HG02610 (cell line): Measurements from ENCODE around the gene ASTL.
"Not testable (repeated sequence)": the region's sequence is repeated elsewhere in the genome, so short reads cannot be mapped to it uniquely, and the experiment has no call there.

Experiments
- ATAC-seq: cut with Tn5 transposase; IDR thresholded peaks from one replicate; pipeline ENCODE4 v1.9.1; 2021; ENCODE audit warnings: mild to moderate bottlenecking, moderate library complexity; ENCODE audit not compliant: unreplicated experiment

ASTL gene

GRCh38 chr2:96138179-96139145 lies at the start of gene ASTL:
TSS of gene ASTL (minus strand) at chr2:96138502. CDS start at chr2:96138436, 66 bp downstream.
- peak; percentile 35 for ATAC-seq

- no peak for ATAC-seq
Observed at GRCh38 chr2:96186562-96186961, 48.3 kb upstream of the ASTL start.

- no peak for ATAC-seq
Observed at GRCh38 chr2:96185516-96185915, 47.2 kb upstream of the ASTL start.

- ATAC-seq, result no peak
Observed at GRCh38 chr2:96184989-96185388, 46.7 kb upstream of the ASTL start.

- ATAC-seq, result no peak
Observed at GRCh38 chr2:96184188-96184587, 45.9 kb upstream of the ASTL start.

GRCh38 chr2:96181529-96181928 lies 43.2 kb upstream of the ASTL start:
- peak; percentile 47 for ATAC-seq

GRCh38 chr2:96180521-96180920 lies 42.2 kb upstream of the ASTL start:
- ATAC-seq, result no peak

- ATAC-seq, result no peak
Observed at GRCh38 chr2:96180002-96180401, 41.7 kb upstream of the ASTL start.

- no peak for ATAC-seq
Observed at GRCh38 chr2:96176661-96177060, 38.4 kb upstream of the ASTL start.

- no peak for ATAC-seq
Observed at GRCh38 chr2:96175951-96176350, 37.6 kb upstream of the ASTL start.

GRCh38 chr2:96174251-96175144 lies 36.2 kb upstream of the ASTL start:
- ATAC-seq, result peak; percentile 72

GRCh38 chr2:96171831-96172230 lies 33.5 kb upstream of the ASTL start:
- no peak for ATAC-seq

GRCh38 chr2:96170626-96171025 lies 32.3 kb upstream of the ASTL start:
- no peak for ATAC-seq

- ATAC-seq, result no peak
Observed at GRCh38 chr2:96169868-96170507, 31.7 kb upstream of the ASTL start.

- no peak for ATAC-seq
Observed at GRCh38 chr2:96167407-96168013, 29.2 kb upstream of the ASTL start.

GRCh38 chr2:96164459-96165184 lies 26.3 kb upstream of the ASTL start:
- peak; percentile 38 for ATAC-seq

- peak; percentile 65 for ATAC-seq
Observed at GRCh38 chr2:96163768-96164429, 25.6 kb upstream of the ASTL start.

GRCh38 chr2:96163415-96163767 lies 25.1 kb upstream of the ASTL start:
- ATAC-seq, result no peak

GRCh38 chr2:96161898-96162297 lies 23.6 kb upstream of the ASTL start:
- no peak for ATAC-seq

- not testable (repeated sequence) for ATAC-seq
Observed at GRCh38 chr2:96160366-96160765, 22.1 kb upstream of the ASTL start.
